Hepatocyte (in vitro differentiated cells): ENCODE measurements around the gene HEATR3.

Experiments
- CTCF ChIP-seq: fragments of 200-600 bp; sonication (generic); IDR thresholded peaks from 2 replicates; pipeline ENCODE4 v1.5.1; 2016; ENCODE audit warnings: antibody characterized with exemption, mild to moderate bottlenecking; ENCODE audit not compliant: poor library complexity
- EZH2 ChIP-seq: fragments of 200-600 bp; sonication (generic); IDR thresholded peaks from 2 replicates; pipeline ENCODE4 v1.6.1; 2016; ENCODE audit warnings: antibody characterized with exemption, mild to moderate bottlenecking, borderline replicate concordance
- EZH2phosphoT487 ChIP-seq: fragments of 200-600 bp; sonication (generic); IDR thresholded peaks from one replicate; pipeline ENCODE4 v1.6.1; 2018; ENCODE audit warnings: antibody characterized with exemption, mild to moderate bottlenecking, low read depth, moderate library complexity; ENCODE audit not compliant: unreplicated experiment, severe bottlenecking

- TF ChIP-seq CTCF (no peak), EZH2 (no peak), EZH2phosphoT487 (no peak)
Observed at GRCh38 chr16:50069060-50069459, 3.3 kb downstream of the HEATR3 start.
